HG03460 (cell line): ENCODE measurements around the gene CCDC86.
"Not testable (repeated sequence)": the region's sequence is repeated elsewhere in the genome, so short reads cannot be mapped to it uniquely, and the experiment has no call there.

Experiments used
- ATAC-seq: cut with Tn5 transposase; IDR thresholded peaks from one replicate; pipeline ENCODE4 v1.9.1; 2021; ENCODE audit not compliant: unreplicated experiment

The CCDC86 gene, protein sequence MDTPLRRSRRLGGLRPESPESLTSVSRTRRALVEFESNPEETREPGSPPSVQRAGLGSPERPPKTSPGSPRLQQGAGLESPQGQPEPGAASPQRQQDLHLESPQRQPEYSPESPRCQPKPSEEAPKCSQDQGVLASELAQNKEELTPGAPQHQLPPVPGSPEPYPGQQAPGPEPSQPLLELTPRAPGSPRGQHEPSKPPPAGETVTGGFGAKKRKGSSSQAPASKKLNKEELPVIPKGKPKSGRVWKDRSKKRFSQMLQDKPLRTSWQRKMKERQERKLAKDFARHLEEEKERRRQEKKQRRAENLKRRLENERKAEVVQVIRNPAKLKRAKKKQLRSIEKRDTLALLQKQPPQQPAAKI

DNA sequence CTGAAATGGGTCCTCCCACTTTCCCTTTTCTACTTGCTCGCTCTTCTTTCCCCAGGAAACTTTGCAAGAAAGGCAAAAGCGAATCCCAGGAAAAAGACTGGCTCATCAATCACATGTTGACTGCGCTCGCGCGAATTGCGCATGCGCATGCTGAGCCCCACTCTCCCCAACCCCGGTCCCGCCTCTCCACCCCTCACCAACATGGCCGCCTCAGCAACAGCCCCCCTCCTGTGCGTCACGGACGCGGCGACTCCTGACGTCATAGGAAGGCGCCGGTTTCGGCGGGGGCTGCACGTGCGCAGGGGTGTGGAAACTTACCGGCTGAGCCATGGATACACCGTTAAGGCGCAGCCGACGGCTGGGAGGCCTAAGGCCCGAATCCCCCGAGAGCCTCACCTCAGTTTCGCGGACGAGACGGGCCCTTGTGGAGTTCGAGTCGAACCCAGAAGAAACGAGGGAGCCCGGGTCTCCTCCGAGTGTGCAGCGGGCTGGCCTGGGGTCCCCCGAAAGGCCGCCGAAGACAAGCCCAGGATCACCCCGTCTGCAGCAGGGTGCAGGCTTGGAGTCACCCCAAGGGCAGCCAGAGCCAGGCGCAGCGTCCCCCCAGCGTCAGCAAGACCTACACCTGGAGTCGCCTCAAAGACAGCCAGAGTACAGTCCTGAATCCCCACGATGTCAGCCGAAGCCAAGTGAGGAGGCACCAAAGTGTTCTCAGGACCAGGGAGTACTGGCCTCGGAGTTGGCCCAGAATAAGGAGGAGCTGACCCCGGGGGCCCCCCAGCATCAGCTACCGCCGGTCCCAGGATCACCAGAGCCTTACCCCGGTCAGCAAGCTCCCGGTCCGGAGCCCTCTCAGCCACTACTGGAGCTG, at the start of gene CCDC86:
Gene CCDC86, plus strand, starts transcription at position 317 of the 871 bp plus-strand sequence. Its CDS starts 12 bp downstream, at position 329.
- peak; percentile 71 for ATAC-seq

GRCh38 chr11:60792521-60792920, 49.4 kb upstream of the CCDC86 start:
- no peak for ATAC-seq

DNA sequence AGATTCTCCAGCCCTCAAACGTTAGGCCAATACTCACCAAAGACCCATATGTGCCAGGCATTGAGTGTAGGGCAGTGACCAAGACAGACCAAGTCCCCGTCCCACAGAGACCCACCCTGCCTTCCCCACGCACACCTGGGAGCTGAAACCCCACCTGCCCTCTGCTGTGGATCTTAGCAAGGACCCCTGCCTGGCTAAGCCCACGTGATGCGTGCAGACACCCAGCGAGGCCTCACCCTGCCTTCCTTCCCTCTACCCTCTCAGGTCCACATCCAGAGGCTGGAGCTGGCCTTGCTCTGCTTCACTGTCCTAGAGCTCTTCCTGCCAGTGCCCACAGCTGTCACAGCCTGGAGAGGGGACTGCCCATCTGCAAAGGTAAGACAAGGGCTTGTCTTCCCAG, 46.6 kb upstream of the CCDC86 start:
- ATAC-seq: no peak

DNA sequence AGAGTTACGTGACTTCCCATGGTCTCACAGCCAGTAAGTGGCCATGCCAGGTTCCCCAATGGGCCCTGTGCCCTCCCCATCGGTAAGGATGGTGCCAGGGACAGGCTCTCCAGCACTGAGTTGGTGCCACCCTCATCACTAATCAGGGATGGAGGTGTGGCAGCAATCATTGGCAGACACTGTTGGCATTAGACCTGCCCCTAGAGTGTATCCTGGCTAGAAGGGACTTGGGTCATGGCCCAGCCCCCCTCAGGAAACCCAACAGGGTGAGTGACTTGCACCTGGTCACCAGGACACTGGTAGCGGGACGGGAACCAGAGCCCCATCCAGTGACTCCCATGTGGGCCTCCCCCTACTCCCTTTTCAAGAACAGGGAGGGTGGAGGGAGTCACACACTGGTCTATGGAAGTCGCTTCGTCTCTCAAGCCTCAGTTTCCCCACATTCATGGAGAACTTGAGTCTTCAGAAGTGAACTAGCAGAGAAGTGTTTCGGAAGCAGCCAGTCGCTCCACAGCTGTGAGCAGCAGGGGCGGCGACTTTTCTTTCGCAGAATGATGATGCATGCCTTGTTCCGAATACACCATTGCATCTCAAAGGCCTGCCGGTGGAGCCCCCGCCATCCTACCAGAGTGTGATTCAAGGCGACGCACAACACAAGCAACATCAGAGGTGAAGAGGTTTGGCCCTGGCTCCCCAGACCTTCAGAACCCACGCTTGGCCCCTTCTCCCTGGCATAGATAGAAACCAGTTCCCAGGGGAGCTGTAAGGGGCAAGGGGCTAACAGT, 43.9 kb upstream of the CCDC86 start:
- no peak for ATAC-seq

GRCh38 chr11:60798631-60799030, 43.3 kb upstream of the CCDC86 start:
- no peak for ATAC-seq

- no peak for ATAC-seq
Observed at GRCh38 chr11:60801194-60801593, 40.7 kb upstream of the CCDC86 start.

GRCh38 chr11:60803273-60803936, 38.5 kb upstream of the CCDC86 start:
- ATAC-seq: no peak

- no peak for ATAC-seq
Observed at GRCh38 chr11:60809249-60809648, 32.7 kb upstream of the CCDC86 start.

DNA sequence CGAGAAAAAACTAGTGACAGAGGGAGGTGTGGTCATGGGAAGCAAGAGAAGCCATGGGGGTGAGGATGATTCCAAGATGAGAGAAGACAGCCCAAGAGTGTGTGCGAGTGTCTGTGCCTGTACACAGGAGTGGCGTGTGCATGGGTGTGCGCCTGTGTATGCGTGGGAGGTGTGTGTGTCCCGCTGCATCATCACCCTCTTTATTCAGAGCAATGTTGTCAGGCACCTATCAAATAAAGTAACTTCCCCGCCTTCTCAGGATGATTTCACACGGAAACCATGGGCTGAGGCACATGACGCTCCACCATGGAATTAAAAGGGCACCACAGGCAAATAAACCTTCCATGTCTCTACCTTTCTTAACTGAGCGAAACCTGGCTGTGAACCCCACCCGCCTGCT, 32.2 kb upstream of the CCDC86 start:
- ATAC-seq: no peak

GRCh38 chr11:60810151-60810550, 31.8 kb upstream of the CCDC86 start:
- no peak for ATAC-seq

- no peak for ATAC-seq
Observed at GRCh38 chr11:60810569-60810968, 31.3 kb upstream of the CCDC86 start.

DNA sequence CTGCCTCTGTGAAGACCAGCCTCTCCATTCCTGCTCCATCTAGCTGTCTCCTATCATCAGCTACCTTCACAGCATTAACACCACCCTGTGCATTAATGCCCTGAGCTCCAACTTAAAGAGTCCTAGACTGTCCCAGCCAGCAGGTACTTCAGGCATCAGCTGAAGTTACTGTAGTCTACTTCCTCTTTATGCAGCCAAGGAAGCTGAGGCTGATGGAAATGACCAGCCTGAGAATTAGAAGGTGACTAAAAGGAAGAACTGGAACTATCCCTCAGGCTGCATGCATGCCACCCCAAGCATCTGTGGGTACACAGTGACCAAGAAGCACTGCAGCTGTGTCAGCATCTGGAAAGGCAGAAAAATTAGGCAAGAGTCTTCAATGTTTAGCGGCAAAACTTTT, 28.6 kb upstream of the CCDC86 start:
- ATAC-seq: no peak

- no peak for ATAC-seq
Observed at GRCh38 chr11:60814112-60814511, 27.8 kb upstream of the CCDC86 start.

DNA sequence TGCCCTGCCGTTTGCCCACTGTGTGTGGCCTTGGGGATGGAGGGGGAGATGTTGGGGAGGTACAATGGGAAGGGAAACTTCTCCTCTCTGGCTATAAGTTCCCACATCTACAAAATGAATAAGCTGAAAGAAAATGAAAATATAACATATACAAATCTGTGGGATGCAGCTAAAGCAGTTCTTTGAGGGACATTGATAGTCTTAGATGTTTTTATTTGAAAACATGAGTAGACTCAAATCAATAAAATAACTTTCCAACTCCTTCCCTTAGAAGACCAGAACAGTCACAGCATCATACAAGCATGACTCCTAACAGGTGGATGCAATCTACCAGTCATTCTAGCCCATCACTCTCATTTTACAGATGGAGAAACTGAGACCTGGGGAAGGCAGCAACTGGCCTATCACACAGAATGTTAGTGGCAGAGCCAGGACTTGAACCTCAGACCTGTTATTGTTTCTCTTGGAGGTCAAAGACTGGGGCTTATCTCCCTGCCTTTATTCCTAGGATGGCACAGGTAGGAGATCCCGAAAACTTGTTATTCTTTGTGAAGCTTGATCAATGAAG, 25.2 kb upstream of the CCDC86 start:
- ATAC-seq: no peak

DNA sequence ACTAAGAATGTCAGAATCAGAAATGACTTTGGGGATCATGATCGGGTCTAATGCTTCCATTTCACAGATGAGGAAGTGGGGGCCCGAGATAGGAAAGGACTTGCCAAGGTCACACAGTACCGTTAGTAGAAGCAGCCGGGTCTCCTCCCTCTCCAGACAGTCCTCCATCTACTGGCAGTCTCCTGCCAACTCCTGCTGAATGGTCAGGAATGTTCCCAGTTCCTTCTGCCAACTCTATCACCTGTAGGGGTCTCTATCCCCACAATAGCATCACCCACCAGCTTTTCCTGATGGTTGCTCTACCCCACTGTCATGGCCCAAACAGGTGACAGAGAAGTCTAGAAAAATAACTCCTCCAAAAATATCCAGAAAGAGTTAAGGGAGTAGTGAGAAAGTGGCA, 23.9 kb upstream of the CCDC86 start:
- ATAC-seq: no peak

- no peak for ATAC-seq
Observed at GRCh38 chr11:60821827-60822599, 19.9 kb upstream of the CCDC86 start.

GRCh38 chr11:60823745-60824306, 18.1 kb upstream of the CCDC86 start:
- not testable (repeated sequence) for ATAC-seq

DNA sequence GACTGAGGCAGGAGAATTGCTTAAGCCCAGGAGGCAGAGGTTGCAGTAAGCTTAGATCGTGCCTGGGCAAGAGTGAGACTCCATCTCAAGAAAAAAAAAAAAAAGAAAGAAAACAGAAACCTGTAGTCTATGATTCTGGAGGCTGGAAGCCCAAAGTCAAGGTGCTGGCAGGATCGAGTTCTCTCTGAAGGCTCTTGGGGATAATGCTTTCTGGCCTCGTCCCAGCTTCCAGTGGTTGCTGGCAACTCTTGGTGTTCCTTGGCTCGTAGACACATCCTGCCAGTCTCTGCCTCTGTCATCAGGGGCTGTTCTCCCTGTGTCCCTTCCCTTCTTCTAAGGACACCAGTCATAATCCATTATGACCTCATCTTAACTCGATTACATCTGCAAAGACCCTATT, 16.8 kb upstream of the CCDC86 start:
- no peak for ATAC-seq

DNA sequence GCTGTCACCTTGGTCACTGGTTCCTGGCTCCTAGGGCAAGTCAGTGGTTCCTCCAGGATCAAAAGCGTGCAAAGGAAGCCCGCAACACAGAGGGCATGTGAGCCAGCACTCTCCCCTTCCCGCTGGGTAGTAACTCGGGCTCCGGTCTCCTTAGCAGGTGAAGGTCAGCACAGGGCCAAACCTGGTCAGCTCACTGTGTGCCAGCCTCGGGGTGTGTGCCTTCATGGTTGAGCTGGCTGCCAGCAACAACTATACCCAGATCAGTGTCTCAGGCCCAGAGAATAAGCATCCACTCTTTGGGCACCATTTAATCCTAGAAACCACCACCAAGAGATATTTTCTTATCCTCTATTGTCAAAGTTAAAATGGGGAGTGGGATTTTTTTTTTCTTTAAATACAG, 16.1 kb upstream of the CCDC86 start:
- ATAC-seq: no peak
